GM21423 (cell line): Measurements from ENCODE around the gene TTN.

Experiments
- ATAC-seq: cut with Tn5 transposase; IDR thresholded peaks from one replicate; pipeline ENCODE4 v1.9.1; 2021; ENCODE audit warnings: mild to moderate bottlenecking, moderate library complexity; ENCODE audit not compliant: unreplicated experiment

The TTN gene

DNA sequence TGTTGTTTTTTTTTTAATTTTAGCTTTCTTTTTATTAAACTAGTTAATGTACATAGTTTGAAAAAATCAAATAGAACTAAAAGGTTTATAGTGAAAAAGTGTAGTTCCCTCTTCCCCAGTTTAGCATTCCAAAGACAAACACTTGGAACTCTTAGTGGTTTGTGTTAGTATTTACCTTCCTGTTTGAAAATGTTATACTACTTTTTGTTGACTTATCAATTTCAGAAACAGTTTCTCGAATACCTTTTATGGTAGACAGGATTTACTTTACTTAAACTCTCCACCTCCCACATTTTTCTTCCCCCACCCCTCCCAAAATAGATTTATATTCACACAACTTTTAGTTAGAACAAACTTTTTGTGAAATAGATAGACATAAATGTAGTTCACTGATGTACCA is 300.3 kb downstream of the TTN start:
- ATAC-seq: no peak

DNA sequence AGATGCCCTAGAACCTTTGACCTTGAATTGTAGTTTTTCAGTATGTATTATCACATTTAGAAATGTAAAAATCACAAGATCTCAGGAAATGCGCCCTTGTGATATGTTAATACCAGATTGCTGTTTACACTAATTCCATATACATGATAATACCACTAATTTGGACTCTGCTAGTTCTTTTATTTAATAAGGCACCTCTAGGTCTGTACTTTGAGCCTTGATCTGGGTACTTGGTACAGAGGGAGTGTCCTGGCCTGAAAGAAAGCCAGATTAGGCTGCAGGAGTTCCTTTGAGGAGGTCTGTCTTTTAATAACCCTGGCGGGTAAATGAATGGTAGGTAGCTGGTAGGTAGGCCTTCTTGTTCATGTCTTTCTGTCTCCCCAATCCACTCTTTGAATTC is 300.7 kb downstream of the TTN start:
- no peak for ATAC-seq

- ATAC-seq: no peak
Observed at GRCh38 chr2:178506101-178506500, 301.1 kb downstream of the TTN start.

GRCh38 chr2:178502751-178503150 is 304.5 kb downstream of the TTN start:
- ATAC-seq: no peak

DNA sequence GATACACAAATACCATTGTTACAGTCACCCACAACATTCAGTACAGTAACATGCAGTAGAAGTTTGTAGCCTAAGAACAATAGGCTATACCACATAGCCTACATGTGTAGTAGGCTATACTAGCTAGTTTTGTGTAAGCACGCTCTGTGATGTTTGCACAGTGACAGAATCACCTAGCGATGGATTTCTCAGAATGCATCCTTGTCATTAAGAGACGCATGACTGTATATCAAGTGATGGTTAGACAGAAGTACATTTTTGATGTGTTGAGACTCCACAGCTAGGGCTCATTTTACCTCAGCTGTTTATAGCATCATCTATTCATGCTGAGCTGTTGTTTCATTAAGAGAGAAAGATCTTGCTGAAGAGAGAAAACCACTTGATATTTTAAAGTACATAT is 307.6 kb downstream of the TTN start:
- ATAC-seq: no peak

GRCh38 chr2:178498137-178498536 is 309.1 kb downstream of the TTN start:
- ATAC-seq: peak; percentile 63

GRCh38 chr2:178496049-178496448 is 311.2 kb downstream of the TTN start:
- no peak for ATAC-seq

GRCh38 chr2:178491612-178492011 is 315.6 kb downstream of the TTN start:
- no peak for ATAC-seq

DNA sequence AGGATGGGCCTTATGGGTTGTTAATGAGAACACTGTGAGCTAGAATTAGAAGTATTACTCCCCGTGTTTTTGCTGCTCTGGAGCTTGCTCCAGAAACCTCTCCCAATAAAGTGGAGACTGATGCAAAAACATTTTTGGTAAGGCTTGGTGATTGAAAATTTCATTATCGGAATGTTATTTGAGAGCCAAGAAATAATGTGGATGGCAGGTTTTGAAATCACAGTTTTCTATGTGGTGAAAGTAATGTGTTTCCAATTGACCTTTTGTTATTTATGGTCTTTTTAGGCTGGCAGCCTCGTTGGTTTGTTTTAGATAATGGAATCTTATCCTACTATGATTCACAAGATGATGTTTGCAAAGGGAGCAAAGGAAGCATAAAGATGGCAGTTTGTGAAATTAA is 321.9 kb downstream of the TTN start:
- ATAC-seq: no peak

- no peak for ATAC-seq
Observed at GRCh38 chr2:178484245-178485041, 322.8 kb downstream of the TTN start.

GRCh38 chr2:178482437-178482836 is 324.8 kb downstream of the TTN start:
- ATAC-seq: peak; percentile 27

GRCh38 chr2:178480227-178481181 is 326.7 kb downstream of the TTN start, which contains the start of gene PLEKHA3:
Gene PLEKHA3 (plus strand): TSS chr2:178480457. CDS start chr2:178480870, 413 bp downstream.
- ATAC-seq: peak; percentile 64

DNA sequence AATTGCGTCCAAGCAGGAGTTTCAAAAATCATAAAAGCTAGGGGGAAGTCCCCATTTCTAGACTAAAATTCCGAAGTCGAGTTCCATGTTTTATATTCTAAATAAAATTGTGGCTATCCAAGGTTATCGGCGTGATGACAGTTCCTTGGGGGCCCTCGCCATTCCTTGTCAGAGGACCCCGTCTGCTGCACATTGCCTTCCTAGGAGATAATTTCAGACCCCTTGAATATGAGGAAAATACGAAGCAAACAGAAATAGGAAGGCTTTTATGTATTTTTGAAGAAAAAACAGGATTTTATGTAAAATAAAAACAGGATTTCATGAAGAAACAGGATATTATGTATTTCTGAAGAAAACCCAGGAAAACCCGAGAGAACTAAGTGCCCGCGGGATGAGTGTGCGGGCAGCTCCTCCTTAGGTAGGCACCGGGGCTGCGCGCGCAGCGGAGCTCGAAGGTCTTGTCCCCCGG is 327.4 kb downstream of the TTN start:
- no peak for ATAC-seq

GRCh38 chr2:178479275-178479616 is 328.0 kb downstream of the TTN start:
- no peak for ATAC-seq

DNA sequence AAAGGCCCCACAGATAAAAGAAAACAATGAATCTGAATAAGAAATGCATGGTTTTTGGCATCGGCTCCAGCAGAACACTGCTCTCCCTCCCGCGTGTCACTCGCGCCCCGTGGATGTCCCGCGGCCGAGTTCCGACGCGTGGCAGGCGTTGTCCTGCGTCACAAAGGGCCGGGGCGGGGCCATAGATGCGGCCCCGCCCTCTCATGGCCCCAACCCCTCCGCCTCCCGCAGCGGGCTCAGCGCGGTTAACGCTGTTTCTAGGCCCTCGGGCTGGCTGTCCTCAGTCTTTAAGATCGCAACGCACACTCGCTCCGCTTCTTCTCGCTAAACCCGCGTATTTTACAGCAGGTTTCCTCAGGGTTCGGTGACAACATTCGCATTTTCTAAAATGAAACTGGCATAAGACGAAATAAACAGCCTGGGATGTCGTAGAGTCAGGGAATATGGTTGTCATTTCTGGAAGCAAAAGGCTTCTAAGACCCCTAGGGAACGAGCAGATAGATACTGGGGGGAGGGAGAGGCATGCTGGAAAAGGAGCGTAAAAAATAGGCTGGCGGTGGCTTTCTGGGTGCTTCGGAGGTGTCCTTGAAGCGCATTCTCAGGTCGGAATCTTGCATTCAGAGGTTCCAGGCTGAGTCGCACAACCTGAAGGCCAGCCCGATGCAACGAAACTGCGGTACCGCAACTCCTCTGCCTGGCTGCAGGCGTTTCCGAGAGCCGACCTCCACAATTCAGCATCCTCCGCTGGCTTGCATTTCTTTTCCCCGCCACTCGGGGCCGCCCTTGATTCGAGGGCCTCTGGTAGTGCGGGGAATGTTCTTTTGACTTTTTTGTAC is 328.6 kb downstream of the TTN start, which contains the start of gene FKBP7:
FKBP7 (minus strand) TSS at position 162 of the 836 bp plus-strand sequence; CDS start at position 61, 101 bp downstream.
- peak; percentile 42 for ATAC-seq

DNA sequence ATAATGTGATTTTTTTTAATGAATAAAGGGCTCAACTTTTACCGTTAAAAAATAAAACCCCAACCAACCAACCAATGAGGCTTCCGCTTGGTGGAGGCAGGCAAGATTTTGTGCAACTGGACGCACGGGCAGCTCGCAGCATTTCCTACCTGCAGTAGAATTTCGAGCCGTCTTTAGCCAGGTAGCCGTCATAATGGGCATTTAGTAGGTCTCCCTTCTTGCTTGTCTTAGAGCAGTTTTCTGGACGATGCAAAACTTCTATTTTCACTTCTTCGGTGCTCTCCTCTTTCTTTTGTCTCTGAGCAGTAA is 329.1 kb downstream of the TTN start:
- no peak for ATAC-seq

DNA sequence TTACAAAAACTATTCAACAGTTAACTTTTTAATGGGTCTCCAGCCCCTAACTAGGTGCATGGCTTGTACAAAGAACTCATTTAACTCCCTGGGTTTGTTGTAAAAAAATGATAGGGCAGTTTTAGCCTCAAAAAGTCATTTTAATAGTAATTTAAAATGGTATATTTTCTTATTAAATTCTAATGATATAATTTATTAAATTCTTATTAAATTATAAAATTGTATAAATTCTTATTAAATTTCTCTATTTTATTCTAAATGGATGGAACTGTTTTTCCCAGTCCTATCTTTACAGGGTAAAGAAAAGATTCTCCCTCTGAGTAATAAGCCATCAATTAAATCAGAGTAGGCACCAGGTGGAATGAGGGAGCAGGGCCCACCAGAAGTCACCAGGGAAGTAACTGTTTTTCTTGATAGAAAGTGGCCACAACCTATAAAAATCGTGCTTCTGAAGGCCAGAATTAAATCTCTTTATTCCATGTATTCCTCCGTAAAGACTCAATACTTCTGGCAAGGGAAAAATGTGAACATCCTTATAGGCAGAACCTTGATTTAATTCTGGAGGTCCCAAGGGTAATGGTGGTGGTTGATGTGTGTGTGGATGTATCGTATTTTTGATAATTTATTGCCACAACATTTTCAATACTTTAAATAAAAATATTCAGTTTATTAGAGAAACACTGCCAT is 329.6 kb downstream of the TTN start:
- no peak for ATAC-seq

GRCh38 chr2:178476477-178476876 is 330.7 kb downstream of the TTN start:
- ATAC-seq: no peak
